HCT116 (cell line): ENCODE results near the gene ROS1.

ENCODE experiments used
- EZH2phosphoT487 ChIP-seq: fragments of 200-600 bp; IDR thresholded peaks from 2 replicates; pipeline ENCODE4 v1.6.1; 2018; ENCODE audit warnings: antibody characterized with exemption, borderline replicate concordance
- JUND ChIP-seq: IDR thresholded peaks from 2 replicates; pipeline ENCODE4 v1.6.1; 2012
- POLR2A ChIP-seq: IDR thresholded peaks from 2 replicates; pipeline ENCODE4 v1.7.0; 2011; ENCODE audit warnings: borderline replicate concordance; ENCODE audit not compliant: insufficient read depth, insufficient read length; ENCODE audit errors: extremely low read depth
- ZNF274 ChIP-seq: fragments of 200-500 bp; sonication (Bioruptor generic); IDR thresholded peaks from 2 replicates; pipeline ENCODE4 v1.6.1; 2014; ENCODE audit warnings: mild to moderate bottlenecking, low read depth, low read length, inconsistent platforms
- TF ChIP-seq, protein P1 (sequence below): IDR thresholded peaks from 2 replicates; pipeline ENCODE4 v1.6.1; 2012
- TF ChIP-seq, protein P2 (sequence below), 3 experiments: fragments of 200-600 bp in 1 of 3; sonication (generic) in 1 of 3; IDR thresholded peaks in 2 of 3; conservative IDR thresholded peaks in 1 of 3; 2 replicates each; pipeline ENCODE4 v1.5.1; 2012 to 2017; ENCODE audit warnings: low read depth in 2 of 3, low read length in 2 of 3, antibody characterized with exemption in 1 of 3, borderline replicate concordance in 1 of 3, control low read depth in 1 of 3, mild to moderate bottlenecking in 1 of 3, mixed read lengths in 1 of 3, mixed run types in 1 of 3, moderate library complexity in 1 of 3; ENCODE audit not compliant: insufficient read depth in 1 of 3

DNA sequence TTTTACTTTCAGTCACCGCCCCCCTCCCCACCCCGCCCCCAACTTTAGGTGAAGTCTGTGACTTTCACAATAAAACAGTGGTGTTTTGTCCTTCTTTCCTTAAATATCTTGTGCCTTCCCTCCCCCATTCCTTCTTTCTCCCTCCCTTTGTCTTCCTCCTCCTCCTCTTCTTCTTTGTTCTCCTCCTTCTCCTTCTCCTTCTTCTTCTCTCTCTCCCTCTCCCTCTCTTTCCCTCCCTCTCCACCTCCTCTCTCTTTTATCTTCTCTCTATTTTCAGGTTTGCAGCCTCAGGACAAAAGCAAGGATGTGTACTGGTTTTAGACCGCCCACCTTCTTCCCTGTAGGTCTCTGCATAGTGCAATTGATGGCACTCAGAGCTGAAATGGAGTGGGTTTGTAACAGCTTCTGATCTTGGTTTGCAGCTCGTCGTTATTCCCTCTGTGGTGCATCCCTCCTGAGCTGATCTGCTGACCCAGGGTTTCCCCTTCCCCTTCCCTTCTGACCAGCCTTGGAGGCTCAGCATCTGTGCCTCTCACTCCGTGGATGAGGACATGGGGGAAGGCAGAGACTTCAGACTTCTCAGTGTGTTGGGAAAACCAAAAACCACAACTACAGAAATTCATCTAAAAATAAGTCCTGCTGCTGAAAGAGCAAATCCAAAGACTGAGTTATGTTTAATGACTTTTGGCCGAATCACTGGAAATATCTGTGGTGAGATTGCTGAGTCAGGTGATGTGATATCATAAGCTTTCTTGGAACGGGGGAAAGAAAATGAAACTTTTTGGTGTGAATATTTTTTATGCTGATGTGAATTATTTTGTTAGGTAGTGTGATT is 153.5 kb downstream of the ROS1 start:
- TF ChIP-seq, protein P1, sequence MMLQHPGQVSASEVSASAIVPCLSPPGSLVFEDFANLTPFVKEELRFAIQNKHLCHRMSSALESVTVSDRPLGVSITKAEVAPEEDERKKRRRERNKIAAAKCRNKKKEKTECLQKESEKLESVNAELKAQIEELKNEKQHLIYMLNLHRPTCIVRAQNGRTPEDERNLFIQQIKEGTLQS = no peak
- no peak for TF ChIP-seq POLR2A
- no peak for TF ChIP-seq ZNF274
- TF ChIP-seq, protein P2, sequence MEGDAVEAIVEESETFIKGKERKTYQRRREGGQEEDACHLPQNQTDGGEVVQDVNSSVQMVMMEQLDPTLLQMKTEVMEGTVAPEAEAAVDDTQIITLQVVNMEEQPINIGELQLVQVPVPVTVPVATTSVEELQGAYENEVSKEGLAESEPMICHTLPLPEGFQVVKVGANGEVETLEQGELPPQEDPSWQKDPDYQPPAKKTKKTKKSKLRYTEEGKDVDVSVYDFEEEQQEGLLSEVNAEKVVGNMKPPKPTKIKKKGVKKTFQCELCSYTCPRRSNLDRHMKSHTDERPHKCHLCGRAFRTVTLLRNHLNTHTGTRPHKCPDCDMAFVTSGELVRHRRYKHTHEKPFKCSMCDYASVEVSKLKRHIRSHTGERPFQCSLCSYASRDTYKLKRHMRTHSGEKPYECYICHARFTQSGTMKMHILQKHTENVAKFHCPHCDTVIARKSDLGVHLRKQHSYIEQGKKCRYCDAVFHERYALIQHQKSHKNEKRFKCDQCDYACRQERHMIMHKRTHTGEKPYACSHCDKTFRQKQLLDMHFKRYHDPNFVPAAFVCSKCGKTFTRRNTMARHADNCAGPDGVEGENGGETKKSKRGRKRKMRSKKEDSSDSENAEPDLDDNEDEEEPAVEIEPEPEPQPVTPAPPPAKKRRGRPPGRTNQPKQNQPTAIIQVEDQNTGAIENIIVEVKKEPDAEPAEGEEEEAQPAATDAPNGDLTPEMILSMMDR (IDR thresholded peaks at IDR 0.05 in 2 of 3, conservative IDR thresholded peaks at IDR 0.05 in 1 of 3; ENCODE audit: borderline replicate concordance in 1 of 3, insufficient read depth in 1 of 3, low read depth in 2 of 3, low read length in 2 of 3) = no peak
- TF ChIP-seq JUND = no peak
- no peak for TF ChIP-seq EZH2phosphoT487
